ENCODE data around the gene SHB.

The SHB gene

DNA sequence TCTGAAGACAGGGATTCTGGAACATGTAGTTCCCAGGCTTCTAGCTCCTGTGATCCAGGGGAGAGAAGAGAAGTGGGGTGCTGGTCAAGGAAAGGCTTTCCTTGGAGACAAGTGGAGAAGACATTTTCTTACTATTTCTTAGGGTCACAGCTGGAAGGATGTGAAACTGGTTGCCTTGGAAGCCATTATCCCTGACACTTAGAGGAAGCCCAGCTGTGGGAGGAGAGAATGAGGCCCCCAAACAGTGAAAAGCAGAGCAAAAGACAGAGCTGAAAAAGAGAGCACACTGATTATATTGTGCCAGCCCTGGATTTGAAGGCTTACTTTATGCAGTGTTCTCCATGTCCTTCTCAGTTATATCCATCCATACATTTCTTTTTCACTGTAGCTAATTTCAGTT, 17.5 kb upstream of the SHB start:
- FAIRE-seq, result no peak

DNA sequence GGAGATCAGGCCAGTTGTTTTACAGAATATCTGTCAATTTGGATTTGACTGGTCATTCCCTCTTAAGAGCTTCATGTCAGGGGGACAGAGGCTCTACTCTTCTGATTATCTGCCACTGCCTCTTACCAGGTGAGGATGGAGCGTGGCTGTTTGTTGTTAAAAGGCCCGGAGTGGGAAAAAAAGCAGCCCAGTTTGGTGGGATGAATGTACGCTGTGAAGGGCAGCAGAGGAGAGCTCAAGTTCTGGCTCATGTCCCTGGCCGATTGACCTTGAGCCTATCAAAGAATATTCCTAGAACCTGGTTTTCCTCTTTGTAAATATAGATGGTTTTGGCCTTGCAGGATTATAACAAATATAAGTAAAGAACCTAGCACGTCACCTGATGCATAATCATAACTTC, 16.3 kb upstream of the SHB start:
- no peak for FAIRE-seq

DNA sequence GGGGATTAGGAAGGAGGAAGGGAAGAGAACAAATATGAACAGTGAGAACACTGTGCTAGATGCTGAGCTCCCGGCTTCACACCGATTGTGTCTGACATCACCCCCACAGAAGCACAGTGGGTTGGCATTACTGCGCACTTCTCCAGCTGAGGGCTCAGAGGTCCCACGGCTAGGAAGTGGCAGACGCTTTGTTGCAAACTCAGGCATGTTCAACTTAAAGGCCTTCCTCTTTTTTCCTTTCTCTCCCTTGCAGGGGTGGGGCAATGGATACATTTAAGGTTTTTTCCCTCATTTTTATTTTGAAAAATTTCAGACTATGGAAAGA, 15.5 kb upstream of the SHB start:
- FAIRE-seq, result no peak

DNA sequence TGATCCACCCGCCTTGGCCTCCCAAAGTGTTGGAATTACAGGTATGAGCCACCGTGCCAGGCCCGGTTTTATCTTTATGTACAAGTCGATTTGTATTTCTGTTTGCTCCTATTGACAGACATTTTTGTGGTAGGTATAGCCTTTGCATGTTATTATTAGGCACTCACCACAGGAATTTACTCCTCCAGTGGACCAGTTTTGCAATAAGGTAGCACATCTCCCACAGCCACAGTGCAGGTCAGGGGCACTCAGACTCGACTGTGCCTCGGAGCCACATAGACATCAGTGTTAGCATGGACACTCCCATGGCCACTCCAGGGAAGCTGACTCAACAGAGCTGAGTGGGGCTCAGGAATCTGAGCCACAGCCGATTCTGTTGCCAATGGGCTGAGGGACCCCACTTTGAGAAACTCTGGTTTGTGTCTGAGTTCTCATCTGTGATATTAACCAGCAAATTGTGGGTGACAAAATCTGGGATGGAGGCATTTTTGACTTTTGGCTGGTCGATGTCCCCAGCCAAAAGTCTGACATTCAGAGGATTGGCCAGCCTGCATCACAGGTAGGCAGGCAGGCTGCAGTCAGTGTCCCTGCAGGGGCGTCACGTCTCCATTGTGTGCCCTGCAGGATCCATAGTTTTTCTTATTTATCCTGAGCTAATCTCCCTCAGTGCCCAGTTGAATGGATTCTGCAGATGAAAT, 15.0 kb upstream of the SHB start:
- FAIRE-seq, result no peak

DNA sequence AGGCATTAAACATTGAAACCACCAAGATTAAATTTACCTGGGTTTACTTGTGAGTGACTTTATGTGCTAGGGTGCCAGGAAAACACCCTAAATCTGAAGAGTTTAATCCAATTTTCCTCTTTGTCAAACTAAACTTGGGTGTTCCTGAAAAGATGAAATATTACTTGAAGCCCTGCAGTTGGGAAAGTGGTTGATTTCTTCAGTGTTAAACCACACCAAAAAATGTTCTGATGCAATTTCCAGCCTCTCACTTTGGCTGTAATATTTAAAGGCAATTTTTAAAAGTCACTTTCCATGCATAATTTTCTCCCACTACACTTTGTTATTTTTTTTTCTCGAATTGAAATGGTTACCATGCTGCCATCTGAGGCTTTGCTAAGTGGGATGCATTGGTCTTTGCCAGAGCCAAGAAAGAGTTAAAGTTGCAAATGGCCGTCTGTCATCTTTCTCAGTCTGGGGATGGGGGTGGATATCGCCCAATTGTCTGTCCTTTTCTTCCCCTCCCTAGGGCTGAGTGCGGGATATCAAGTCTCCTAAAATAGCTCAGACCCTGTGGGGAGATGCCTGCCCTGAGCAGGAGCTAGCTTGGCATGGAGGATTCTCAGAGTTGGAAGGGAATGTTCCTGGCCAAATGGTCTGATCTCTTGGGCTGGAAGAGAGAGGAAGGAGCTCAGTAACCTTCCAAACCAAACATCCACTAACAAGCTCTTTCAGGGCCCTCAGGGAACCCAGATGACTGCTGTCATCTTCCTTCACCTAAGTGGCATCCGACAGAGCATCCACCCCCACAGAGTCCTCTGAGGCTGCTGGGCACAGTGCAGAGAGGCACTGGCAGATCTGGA, 13.6 kb upstream of the SHB start:
- no peak for FAIRE-seq

DNA sequence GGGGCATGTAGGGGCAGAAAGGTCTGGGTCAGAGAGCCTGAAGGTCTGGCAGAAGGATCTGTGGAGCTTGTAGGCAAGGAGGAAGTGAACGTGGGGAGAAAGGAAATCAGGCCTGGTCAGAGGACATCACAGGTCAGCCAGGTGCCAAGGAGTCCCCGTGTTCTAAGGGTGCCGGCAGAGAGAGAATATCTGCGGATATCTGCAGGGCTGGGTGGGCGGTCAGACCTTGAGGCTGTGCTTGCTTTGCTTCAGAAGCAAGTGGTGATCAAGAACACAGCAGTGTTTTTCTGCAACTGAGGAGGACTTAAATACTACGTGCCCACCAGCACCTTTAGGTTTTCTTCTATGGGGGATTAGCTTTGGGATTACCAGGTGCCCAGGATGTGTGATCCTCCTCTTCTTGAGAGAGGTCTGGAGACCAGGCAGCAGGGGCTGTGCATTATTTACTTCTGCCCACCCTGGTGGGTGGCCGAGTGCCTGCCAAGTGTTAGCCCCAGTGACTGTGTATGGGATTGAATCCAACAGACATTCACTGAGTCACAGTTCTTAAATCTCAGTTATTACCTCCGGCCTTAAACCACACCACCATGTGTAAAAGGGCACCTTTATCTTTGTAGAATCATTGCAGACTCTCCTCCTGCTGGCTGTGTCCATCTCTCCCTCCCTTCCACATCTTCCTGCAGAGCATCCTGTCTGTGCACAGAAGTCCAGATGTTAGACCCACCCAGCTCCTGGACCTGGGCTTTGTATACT, 12.5 kb upstream of the SHB start:
- FAIRE-seq, result no peak

DNA sequence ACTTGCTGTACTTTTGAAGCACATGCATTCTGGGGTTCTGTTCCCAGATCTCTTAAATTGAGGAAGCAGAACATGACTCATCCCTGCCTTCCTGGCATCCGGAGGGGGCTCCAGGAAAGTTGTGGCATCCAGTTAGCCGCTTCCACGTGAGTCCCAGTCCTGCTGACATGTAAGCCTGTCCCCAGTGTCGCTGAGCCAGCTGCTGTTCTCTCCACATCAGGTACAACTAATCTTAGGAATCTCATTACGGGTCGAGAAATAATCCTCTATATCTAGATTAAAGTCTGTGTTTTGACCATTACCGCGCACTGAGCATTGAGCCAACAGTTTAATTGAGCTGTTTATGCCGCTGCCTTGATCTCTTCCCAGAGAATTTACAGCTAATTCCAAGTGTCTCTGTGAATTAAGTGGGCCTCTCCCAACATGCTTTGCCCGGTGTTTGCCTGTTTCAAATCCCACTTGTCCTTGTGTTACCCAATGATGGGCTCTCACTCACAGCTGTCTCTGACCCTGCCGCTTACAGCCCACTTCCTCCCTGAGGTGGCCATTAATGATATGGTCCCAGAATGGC, 10.5 kb upstream of the SHB start:
- no peak for FAIRE-seq

DNA sequence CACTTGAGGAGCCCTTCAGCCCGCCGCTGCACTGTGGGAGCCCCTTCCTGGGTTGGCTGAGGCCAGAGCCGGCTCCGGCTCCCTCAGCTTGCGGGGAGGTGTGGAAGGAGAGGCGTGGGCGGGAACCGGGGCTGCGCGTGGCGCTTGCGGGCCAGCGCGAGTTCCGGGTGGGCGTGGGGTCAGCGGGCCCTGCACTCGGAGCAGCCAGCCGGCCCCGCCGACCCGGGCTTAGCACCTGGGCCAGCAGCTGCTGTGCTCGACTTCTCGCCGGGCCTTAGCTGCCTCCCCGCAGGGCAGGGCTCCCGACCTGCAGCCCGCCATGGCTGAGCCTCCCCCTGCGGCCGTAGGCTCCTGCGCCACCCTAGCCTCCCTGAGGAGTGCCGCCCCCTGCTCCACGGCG, 6.2 kb upstream of the SHB start:
- FAIRE-seq, result no peak

DNA sequence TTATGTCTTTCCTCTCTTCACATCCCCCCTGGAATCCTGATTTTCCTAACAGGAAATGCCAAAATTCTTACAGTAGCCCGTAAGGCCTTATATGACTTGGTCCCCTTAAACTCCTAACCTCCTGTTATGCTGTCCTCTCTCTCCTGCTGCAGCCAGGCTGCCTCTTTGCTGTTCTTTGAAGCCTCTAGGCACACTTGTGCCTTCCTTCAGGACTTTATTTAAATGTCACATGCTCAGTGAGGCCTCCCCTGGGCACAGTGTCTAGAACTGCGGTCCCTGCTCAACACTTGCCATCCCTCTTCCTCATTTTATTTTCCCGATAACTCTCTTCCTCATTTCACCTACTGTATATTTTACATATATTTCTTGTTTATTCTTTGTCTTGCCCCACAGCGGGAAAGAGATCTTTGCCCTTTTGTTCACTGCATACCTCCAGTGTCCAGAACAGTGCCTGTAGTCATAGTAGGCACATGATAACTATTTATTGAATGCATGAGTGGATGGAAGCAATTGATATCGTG, 5.5 kb upstream of the SHB start:
- FAIRE-seq, result no peak

DNA sequence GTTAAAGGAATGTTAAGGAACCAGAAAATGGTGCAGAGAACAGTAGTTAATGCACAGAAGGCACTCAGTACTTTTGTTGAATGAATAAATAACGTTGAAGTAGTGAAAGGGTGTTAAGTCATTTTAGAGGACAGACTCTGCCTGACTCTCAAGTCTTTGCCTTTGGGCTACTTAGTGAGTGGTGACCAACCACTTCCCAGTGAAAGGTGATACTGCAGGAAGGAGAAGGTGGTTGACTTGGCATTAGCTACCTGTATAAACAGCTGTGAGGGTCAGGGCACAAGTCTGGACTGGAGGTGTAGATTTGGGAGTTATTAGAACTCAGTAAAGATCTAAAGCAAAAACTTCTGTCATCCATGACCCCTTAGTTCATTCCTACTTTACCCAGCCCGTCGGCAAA, 4.9 kb upstream of the SHB start:
- FAIRE-seq, result no peak

DNA sequence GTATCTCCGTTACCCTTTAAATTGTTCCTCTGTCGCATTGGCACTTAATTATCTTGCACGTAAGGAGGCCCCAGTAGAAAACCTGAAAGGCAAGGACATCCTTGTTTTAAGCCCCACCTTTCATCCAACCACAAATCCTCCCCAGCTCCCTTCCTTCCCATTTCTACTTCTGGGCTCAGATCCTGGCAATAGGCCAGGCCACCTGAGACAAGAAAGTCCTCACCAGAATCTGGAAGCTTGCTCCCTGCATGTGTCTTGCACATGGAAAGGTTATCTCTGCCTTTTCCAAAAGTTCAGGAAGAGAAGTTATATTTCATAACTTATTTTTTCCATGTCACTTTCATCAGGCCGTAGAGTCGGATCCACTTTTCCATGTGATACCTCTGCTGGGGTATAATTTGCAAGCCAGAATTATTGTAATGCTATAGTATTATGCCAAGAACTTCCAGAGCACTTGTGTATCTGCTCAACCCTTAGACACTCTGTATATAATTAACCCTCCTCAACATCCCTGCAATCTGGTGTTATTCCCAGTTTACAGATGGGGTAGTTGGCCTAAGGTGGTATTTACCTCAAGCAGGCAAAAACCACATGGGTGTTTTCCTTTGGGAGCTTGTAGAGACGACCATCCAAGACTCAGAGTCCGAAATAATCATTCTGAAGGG, 2.6 kb upstream of the SHB start:
- FAIRE-seq, result no peak

DNA sequence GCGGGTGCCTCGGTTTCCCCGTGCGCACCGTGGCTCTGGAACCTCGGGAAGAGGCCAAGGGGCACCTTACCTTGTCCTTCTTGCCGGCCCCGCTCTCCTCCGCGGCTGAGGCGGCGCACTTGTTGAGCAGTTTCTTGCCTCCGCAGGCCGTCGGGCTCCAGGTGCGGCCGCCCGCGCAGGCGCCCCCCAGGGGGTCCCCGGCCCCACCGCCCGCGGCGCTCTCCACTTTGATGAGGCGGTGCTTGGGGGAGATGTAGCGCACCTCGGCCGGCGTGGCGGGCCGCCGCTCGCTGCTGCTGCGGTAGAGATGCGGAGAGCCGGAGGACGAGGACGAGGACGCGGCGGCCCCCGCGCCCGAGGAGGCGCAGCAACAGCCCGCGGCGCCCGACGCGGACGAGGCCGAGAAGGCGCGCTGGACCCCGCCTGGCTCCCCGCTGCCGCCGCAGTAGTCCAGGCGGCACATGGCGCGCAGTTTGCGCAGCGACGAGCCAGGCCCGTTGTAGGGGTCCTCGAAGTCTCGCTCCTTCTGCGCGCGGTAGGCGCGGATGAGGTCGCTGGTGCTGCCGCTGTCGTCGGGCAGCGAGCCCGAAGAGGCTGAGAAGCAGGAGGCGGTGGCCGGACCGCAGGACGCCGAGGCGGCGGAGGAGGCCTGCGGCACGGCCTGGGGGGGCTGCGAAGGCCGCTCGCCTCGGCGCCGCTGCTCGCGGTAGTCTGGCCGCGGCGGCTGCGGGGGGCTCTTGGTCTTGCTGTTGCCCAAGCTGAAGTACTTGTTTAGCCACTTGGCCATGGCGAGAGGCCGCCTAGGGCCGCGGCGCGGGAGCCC, 957 bp downstream of the SHB start:
- FAIRE-seq, result no peak

DNA sequence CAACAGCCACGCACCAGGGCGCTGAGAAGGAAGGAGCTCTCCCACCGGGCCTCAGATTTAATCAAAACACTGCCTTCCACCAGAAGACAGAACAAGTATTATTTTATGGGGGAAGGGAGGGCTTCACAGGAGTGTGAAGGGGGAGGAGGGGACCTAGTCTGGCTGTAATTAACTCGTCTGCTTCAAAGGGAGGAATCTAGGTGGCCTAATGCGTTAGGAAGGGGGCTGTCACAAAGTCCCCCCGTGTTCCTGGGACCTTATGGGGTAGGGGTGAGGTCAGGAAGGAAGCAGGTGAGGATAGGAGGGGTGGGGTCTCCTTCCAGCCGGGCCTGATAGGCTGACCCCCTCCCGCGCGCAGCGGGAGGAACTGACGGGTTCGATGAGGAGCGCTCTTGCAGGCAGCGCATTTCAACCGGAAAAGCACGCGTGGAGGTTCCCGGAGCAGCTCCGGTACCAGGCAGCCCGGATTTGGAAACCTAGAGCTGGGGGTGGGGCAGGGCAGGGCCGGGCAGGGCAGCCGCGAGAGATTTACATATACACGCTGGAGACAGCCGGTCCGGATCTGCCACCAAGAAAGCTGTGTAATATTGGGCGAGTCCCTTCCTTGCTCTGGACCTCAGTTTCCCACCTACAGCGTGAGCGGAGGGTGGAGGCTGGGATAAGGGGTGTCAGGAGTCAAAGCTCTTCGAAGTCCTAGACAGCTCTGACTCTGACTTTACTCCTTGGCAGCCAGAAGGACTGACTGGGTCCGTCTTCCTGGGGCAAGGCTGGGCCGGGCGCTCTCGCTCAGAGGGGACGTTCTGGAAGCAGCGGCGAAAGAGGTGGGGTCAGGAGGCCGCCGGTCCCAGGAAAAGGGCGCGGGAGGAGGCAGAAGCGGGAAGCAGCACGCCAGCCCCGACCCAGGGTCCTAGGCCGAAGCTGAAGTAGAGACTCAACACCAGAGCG, 1.8 kb downstream of the SHB start:
- FAIRE-seq, result no peak

DNA sequence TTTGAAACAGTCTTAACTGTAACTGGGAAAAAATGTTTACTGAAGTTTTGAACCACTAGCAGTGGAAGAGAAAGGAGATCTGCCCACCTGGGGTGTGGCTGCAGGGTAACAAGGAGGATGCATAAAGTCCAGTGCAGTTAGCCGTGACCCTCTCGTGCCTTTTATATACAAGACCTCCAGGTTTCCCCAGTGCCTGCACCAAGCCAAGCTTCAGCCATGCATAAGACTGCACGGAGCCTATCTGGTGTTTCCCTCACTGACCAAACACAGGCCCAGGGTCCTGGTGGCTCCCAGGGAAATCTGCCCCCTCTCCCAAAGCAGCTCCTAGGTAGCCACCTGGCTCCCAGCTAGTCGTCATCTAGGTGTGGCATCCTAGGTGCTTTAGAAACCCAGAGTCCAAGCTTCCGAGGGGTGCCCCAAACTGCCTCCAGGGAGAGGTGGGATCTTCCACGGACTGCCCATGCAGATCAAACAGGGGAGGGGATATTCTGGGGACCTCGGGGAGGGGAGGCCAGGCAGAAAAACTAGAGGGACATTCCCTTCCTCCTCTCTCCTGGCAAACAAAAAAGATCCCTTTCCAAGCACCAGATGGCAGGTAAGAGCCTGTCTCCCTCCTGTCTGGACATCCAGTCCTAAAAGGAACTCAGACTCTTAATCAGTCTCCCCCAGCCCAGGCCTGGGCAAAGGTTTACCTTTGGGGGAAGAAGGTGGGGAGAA, 2.7 kb downstream of the SHB start:
- FAIRE-seq, result no peak

DNA sequence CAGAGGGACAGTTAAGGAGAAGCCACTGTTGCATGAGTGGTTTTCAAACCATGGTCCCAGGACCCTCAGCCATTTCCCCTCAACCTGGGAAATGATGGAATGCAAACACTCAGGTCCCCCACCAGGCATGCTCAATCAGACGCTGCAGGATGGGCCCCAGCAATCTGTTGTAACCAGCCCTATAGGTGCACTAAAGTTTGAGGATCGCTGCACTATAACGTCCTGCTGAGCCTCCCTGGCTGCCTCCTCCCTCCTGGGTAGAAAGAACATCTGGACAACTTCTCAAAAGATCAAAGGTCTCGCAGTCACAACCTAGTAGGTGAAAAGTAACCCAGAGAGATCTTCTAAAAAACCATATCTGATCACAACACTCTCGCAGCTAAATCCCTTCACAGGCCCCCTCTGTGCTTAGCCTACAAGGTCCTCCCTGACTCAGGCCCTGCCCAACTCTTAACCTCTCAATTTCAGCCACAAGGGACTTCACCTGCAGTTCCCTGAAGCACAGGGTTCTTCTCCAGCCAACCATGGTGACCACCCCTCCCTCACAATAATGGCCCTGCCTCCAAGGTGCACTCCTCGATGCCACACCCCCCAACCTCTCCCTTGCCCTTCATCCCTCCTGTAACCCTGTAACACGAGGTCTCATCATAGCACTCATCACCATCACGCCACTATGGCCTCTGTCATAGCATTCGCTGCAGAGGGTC, 3.5 kb downstream of the SHB start:
- FAIRE-seq, result no peak

DNA sequence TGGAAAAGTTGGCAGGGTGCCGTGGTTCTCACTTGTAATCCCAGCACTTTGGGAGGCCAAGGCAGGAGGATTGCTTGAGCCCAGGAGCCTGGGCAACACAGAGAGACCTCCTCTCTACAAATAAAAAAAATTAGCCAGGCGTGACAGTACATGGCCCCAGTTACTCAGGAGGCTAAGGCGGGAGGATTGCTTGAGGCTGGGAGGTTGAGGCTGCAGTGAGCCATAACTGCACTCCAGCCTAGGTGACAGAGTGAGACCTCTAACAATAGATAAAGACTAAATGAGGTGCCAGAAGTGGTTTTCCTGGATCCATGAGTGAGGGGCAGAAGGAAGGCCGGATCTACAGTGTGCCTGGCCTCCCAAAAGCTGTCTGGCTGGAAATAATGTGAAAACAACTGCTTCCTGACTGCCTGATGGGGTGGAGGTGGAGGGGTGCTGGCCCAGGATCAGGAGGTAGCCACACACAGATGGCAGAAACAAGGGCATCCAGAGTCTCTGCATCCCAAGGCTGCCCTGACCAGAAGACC, 4.1 kb downstream of the SHB start:
- no peak for FAIRE-seq

DNA sequence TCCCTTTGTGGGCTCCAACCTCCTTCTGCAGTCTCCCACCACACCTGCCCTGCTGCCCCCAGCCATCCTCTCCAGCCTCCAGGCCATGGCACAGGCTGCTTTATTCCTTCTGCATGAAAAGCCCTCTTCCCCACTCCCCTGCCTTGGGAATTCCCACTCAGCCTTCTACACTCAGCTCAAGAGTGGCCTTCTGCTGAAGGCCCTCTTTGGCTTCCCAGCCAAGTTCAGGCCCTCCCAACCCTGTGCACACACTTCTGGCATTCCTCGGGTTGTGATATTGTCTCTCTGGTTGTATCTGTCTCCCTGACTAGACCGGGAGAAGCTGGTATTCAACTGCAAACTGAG, 5.7 kb downstream of the SHB start:
- FAIRE-seq, result no peak

DNA sequence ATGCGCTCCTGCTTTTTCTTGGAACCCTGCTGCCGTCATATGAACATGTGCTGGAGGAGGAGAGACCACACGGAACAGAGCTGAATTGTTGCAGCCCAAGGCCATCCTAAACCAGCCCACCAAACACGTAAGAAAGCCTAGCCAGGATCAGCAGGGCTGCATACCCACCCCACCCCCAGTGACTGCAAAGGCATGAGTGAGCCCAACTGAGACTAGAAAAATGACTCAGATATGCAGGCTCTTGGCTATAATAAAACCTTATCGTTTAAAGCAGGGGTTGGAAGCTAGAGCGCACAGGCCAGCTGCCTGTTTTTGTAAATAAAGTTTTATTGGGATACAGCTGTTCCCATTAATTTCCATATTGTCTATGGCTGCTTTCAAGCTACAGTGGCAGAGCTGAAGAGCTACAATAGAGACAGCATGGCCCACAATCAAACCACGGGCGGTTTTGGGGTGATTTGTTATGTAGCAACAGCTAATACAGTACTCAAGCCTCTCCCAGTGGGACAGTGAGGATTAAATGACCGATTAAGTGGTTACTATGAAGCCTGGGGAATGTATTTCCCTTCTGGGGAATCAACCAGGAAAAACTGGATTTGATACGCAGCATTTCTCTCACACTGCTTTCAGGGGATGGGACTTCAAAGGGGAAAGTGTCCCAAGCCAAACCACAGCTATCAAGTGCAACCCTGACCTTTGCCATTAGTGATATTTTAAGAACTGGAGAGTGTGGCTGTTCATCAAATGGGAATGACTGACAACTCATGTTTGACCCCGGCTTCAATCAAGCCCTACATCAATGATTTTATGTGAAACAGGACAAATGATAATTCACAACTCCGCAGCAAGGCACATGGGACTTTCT, 6.3 kb downstream of the SHB start:
- no peak for FAIRE-seq

Measured in endometrium (tissue), 2 donors.